ENCODE results near the gene RTN4IP1.

GRCh38 chr6:106536357-106536756, 92.9 kb downstream of the RTN4IP1 start:
- TF ChIP-seq, protein P1, sequence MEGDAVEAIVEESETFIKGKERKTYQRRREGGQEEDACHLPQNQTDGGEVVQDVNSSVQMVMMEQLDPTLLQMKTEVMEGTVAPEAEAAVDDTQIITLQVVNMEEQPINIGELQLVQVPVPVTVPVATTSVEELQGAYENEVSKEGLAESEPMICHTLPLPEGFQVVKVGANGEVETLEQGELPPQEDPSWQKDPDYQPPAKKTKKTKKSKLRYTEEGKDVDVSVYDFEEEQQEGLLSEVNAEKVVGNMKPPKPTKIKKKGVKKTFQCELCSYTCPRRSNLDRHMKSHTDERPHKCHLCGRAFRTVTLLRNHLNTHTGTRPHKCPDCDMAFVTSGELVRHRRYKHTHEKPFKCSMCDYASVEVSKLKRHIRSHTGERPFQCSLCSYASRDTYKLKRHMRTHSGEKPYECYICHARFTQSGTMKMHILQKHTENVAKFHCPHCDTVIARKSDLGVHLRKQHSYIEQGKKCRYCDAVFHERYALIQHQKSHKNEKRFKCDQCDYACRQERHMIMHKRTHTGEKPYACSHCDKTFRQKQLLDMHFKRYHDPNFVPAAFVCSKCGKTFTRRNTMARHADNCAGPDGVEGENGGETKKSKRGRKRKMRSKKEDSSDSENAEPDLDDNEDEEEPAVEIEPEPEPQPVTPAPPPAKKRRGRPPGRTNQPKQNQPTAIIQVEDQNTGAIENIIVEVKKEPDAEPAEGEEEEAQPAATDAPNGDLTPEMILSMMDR (conservative IDR thresholded peaks at IDR 0.05; ENCODE audit: low read depth, low read length) = no peak
- TF ChIP-seq EZH2 (IDR thresholded peaks at IDR 0.05; ENCODE audit: low read length, unreplicated experiment) = no peak
- TF ChIP-seq EZH2phosphoT487 (IDR thresholded peaks at IDR 0.05; ENCODE audit: borderline replicate concordance, low read length) = no peak

Data from PC-3 (cell line).